Ascending aorta (tissue), 2 donors: ENCODE data around the gene RGS3. TPM values are rescaled to one million over a fixed set of nuclear protein-coding genes. Genes with fewer than 3 reads are reported as not detected.
A peak's percentile ranks its signal among the peaks of the same experiment; 100 is the strongest.

Experiments used
- DNase-seq, 2 donors: peaks; one replicate each; pipeline ENCODE4 v3.0.0-alpha.2; 2019; ENCODE audit warnings: low spot score in 2 of 2
- H3K27ac ChIP-seq, 2 donors: fragments of 200-600 bp; sonication (generic); one replicate each; pipeline ENCODE4 v1.5.1; 2016 to 2017; ENCODE audit warnings: mild to moderate bottlenecking in 1 of 2
- H3K27me3 ChIP-seq: fragments of 200-600 bp; sonication (generic); one replicate; pipeline ENCODE4 v1.5.1; 2017
- H3K36me3 ChIP-seq, 2 donors: fragments of 200-600 bp; sonication (generic); one replicate each; pipeline ENCODE4 v1.5.1; 2016
- H3K4me1 ChIP-seq, 2 donors: fragments of 200-600 bp; sonication (generic); one replicate each; pipeline ENCODE4 v1.5.1; 2016 to 2017; ENCODE audit warnings: mild to moderate bottlenecking in 1 of 2
- H3K4me3 ChIP-seq, 2 donors: fragments of 200-600 bp; sonication (generic); one replicate each; pipeline ENCODE4 v1.5.1; 2016 to 2017; ENCODE audit warnings: mild to moderate bottlenecking in 1 of 2
- H3K9me3 ChIP-seq, 2 donors: fragments of 200-600 bp; sonication (generic); one replicate each; pipeline ENCODE4 v1.5.1; 2016
- intact Hi-C: fragments of 100-400 bp; cut with DNase I; formaldehyde crosslinking; loops from one replicate; pipeline ENCODE4 v1.15.1; 2023
- total RNA-seq: library from RNA; depleted of rRNA; stranded (reverse); fragments of >200 nt; gene quantifications from one replicate; pipeline ENCODE4 v1.1.0, GENCODE V29; 2016
- TF ChIP-seq, protein P1 (sequence below), 3 experiments: fragments of 200-600 bp in 2 of 3; fragments of 450-650 bp in 1 of 3; sonication (generic) in 2 of 3; IDR thresholded peaks; one replicate each; pipeline ENCODE4 v1.5.1; 2016 to 2019; ENCODE audit warnings: antibody characterized with exemption in 3 of 3, mild to moderate bottlenecking in 1 of 3, moderate library complexity in 1 of 3

RGS3 gene
- total RNA-seq, 1 donor from 2014 or later = 125 TPM

DNA sequence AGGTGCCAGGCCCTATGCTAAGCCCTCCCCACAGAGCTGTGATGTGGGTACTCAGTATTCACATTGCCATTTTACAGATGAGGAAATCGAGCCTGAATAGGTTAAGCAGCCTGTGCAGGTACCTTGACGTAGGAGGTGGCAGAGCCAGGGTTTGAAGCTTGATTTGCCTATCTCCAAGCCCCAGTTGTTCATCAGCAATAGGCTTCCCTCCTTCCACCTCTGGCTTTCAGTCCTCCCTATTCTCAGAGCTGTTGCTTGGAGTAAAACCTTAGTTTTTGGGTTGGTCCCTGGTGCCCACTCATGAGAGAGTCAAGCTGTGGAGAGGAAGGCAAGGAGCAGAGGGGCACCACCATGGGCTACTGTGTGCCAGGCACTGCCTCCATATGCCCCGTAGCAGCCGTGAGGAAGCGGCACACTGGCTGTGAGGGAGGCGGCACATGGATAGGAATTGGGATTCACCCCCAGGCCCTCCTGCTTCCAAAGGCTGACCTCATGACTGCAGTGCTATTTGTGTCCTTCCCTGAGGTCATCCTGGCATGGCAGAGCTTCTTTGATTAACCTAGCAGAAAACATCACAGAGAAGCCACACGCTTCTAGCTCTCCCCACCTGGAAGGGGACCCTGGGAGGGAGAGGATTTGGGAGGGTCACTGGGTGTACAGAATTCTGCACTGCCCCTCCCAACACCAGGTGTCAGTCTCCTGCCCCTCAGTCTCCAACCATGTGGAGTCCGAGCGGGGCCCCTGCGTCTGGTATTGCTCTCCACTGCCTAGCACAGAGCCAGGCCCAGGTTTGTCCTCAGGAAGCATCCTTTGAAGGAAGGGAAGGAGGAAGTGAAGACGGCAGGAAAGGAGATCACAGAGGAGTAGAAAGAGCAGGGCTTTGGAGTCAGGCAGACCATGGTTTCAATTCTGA is 109.8 kb downstream of the RGS3 start:
- H3K9me3 ChIP-seq = no peaks in the 10 kb centered on the region
- intact Hi-C loops = no loop called here
- H3K4me3 ChIP-seq = peak overlapping the region in 1 of 2 donors; percentile 10
- TF ChIP-seq, protein P1, sequence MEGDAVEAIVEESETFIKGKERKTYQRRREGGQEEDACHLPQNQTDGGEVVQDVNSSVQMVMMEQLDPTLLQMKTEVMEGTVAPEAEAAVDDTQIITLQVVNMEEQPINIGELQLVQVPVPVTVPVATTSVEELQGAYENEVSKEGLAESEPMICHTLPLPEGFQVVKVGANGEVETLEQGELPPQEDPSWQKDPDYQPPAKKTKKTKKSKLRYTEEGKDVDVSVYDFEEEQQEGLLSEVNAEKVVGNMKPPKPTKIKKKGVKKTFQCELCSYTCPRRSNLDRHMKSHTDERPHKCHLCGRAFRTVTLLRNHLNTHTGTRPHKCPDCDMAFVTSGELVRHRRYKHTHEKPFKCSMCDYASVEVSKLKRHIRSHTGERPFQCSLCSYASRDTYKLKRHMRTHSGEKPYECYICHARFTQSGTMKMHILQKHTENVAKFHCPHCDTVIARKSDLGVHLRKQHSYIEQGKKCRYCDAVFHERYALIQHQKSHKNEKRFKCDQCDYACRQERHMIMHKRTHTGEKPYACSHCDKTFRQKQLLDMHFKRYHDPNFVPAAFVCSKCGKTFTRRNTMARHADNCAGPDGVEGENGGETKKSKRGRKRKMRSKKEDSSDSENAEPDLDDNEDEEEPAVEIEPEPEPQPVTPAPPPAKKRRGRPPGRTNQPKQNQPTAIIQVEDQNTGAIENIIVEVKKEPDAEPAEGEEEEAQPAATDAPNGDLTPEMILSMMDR (IDR thresholded peaks at IDR 0.05) = no peak
- DNase-seq = peak in 1 of 2 donors; percentile 62
- peaks cover 20 to 55% of the 10 kb centered on the region in 2 donors for H3K4me1 ChIP-seq
- H3K27ac ChIP-seq = peak overlapping the region; percentile 54 to 69
- H3K27me3 ChIP-seq = no peaks in the 10 kb centered on the region
- H3K36me3 ChIP-seq = no peaks in the 10 kb centered on the region

DNA sequence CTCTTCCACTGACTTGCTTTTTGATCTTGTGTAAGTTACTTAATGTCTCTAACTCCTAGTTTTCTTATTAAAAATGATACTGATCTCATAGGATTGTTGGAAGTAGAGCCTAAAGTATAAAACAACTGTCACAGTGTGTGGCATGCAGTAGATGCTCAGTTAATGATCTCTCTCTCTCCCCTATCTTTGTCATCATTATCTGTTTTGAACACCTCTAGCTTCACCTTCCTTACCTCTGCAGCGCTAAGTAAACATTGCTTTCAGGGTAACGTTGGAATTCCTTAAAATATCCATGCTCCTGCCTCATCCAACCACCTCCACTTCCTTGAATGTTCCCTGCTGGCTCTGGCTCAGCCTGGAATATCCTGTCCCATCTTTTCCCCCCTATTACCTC is 110.4 kb downstream of the RGS3 start:
- Histone ChIP-seq H3K4me3 (no peak overlapping the region), H3K4me1 (peaks cover 21 to 54% of the 10 kb centered on the region in 2 donors), H3K9me3 (no peaks in the 10 kb centered on the region), H3K36me3 (no peaks in the 10 kb centered on the region), H3K27ac (peak overlapping the region; percentile 54 to 69), H3K27me3 (no peaks in the 10 kb centered on the region)
- DNase-seq = no peak
- intact Hi-C loops = no loop called here
- TF ChIP-seq, protein P1 (IDR thresholded peaks at IDR 0.05) = no peak

DNA sequence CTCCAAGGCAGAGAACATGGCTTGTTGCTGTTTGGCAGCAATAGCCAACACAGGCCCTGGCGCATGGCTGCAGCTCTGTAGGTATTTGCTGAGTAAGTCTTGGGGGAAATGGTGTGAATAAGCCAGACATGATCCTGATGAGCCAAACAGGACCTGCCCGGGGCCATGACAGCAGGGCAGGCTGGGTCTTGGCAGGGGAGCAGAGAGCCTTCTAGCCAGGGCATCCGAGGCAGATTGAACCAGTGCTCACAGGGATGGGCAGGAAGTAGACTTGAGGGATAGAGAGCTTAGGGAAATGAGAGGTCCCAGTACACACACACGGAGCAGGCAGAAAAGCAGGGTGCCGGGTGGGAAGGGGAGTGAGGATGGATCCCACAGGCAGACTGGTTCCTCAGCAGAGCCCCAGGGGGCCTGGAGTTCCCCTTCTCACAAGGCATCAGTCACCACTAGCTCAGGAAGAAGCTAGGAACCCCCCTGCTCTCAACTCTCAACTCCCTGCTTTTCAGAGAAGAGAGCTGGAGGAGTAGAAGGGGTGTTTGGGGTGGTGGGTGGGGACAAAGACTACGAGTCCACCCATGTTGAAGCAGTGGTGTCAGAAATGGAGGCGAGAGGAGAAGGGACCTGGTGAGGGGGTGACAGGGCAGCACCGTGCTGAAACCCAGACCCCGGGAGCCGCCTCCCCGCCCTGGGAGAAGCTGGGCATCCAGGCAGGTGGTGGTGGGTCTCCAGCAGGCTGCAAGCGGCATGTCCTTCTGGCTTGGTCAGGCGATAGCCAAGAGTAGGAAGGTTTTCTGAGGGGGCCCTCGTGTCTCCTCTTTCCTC is 111.1 kb downstream of the RGS3 start:
- Histone ChIP-seq H3K4me1 (peaks cover 25 to 54% of the 10 kb centered on the region in 2 donors), H3K27ac (peak overlapping the region; percentile 54 to 69), H3K4me3 (no peak overlapping the region), H3K9me3 (no peaks in the 10 kb centered on the region), H3K36me3 (no peaks in the 10 kb centered on the region), H3K27me3 (no peaks in the 10 kb centered on the region)
- peak in 1 of 2 donors; percentile 65 for DNase-seq
- TF ChIP-seq, protein P1 (IDR thresholded peaks at IDR 0.05) = no peak
- intact Hi-C loops = no loop called here

DNA sequence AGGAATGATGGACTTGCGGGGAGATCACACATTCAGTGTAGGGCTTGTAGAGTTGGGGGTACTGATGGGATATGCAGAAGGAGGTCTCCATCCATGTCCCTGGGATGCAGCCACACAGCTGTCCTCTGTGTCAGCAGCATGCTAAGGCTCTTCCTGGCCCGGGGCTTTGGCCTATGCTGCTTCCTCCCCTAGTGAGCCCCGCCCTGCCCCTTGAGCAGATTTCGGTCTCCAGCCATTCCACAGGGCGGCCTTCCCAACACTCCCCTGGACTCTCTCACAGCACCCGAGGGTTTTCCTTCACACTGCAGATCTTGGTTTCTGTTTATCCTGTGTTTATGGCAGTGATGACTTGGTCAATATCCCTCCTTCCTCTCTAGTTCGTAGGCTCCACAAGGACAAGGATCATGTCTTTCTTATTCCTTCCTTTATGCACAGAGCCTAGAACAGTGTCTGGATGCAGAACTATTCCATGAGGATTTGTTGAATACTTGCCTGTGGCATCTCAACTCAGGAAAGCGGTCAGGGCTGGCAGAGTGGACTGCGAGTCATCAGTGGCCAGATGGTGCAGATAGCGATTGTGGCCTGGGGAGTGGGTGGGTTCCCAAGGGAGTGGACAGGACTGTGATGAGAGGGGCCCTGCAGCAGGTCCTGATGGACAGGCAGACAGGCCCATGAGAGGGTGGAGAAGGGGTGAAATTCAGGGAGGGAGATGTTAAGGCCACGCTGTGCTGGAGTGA is 114.2 kb downstream of the RGS3 start:
- H3K9me3 ChIP-seq = no peaks in the 10 kb centered on the region
- H3K4me3 ChIP-seq = no peak overlapping the region
- H3K27me3 ChIP-seq = no peaks in the 10 kb centered on the region
- H3K4me1 ChIP-seq = peaks cover 43 to 74% of the 10 kb centered on the region in 2 donors
- intact Hi-C loops = no loop called here
- no peaks in the 10 kb centered on the region for H3K36me3 ChIP-seq
- TF ChIP-seq, protein P1 (IDR thresholded peaks at IDR 0.05) = no peak
- peak overlapping the region; percentile 93 to 96 for H3K27ac ChIP-seq
- DNase-seq = no peak

DNA sequence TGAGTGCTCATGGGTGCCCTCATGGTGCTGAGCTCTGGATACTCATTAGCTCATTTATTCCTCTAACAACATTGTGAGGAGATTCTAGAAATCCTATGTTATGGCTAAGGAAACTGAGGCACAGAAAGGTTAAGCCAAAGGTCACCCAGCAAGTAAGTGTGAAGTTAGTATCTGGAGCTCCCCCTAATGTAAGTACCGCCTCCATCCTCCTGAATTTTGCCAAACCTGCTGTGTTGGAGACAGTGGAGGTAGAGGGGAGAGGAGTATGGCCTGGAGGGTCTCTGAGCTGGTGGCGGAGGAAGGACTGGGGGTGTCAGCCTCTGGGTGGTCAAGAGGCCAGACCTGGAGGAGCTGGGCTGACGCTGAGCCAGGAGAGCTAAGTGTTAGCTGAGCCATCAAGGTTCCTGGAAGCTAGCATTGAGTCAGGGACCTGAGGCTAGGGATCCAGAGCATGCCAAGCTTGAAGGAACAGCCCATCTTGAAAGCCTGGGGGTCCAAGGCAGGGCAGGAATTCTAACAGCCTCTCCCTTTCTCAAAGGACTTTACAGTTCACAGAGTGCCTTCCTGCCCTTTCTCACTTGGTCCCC is 114.8 kb downstream of the RGS3 start:
- no peaks in the 10 kb centered on the region for H3K27me3 ChIP-seq
- no peak overlapping the region for H3K4me3 ChIP-seq
- H3K9me3 ChIP-seq = no peaks in the 10 kb centered on the region
- TF ChIP-seq, protein P1 (IDR thresholded peaks at IDR 0.05) = no peak
- DNase-seq = no peak
- intact Hi-C loops = no loop called here
- H3K4me1 ChIP-seq = peaks cover 40 to 76% of the 10 kb centered on the region in 2 donors
- H3K27ac ChIP-seq = peak overlapping the region; percentile 93 to 96
- H3K36me3 ChIP-seq = peaks cover 2 to 5% of the 10 kb centered on the region in 2 donors
